IMR-90 (cell line): ENCODE results near the gene TLR9.

ENCODE experiments used
- CTCF ChIP-seq: conservative IDR thresholded peaks from 2 replicates; pipeline ENCODE4 v1.5.1; 2012; ENCODE audit warnings: mild to moderate bottlenecking, low read depth, low read length, improper control_type of control experiment
- ELK1 ChIP-seq: fragments of 150-350 bp; IDR thresholded peaks from 2 replicates; pipeline ENCODE4 v1.6.1; 2016; ENCODE audit warnings: low read depth, mild to moderate bottlenecking, low read length, moderate library complexity, borderline replicate concordance
- MXI1 ChIP-seq: IDR thresholded peaks from 2 replicates; pipeline ENCODE4 v1.6.1; 2012; ENCODE audit warnings: low read depth, mild to moderate bottlenecking, low read length, moderate library complexity, borderline replicate concordance
- NFE2L2 ChIP-seq: fragments of 150-350 bp; IDR thresholded peaks from 2 replicates; pipeline ENCODE4 v1.6.1; 2016; ENCODE audit warnings: low read depth, mild to moderate bottlenecking, low read length
- POLR2A ChIP-seq: IDR thresholded peaks from 2 replicates; pipeline ENCODE4 v1.6.1; 2012; ENCODE audit warnings: mild to moderate bottlenecking, low read depth, low read length
- RAD21 ChIP-seq: IDR thresholded peaks from 2 replicates; pipeline ENCODE4 v1.6.1; 2012; ENCODE audit warnings: low read length, improper control_type of control experiment

- TF ChIP-seq CTCF: no peak
- no peak for TF ChIP-seq ELK1
- no peak for TF ChIP-seq MXI1
- no peak for TF ChIP-seq POLR2A
- no peak for TF ChIP-seq NFE2L2
- TF ChIP-seq RAD21: no peak
Observed at GRCh38 chr3:52196977-52197376, 28.5 kb downstream of the TLR9 start.
